Effector memory CD4-positive, alpha-beta T cell (primary cell): ENCODE measurements around the gene RAPGEF6.
A peak's percentile ranks its signal among the peaks of the same experiment; 100 is the strongest.
"Not testable (repeated sequence)": the region's sequence is repeated elsewhere in the genome, so short reads cannot be mapped to it uniquely, and the experiment has no call there.

Experiments used
- DNase-seq, 3 donors: peaks; one replicate each; pipeline ENCODE4 v3.0.0-alpha.2; 2020
- H3K27ac ChIP-seq: 2 replicates; pipeline ENCODE4 v1.7.0; 2013; ENCODE audit warnings: mild to moderate bottlenecking, low read length, moderate library complexity; ENCODE audit not compliant: insufficient read depth, poor library complexity, severe bottlenecking
- H3K27me3 ChIP-seq: replicated peaks from 2 replicates; pipeline ENCODE4 v1.7.0; 2013; ENCODE audit warnings: mild to moderate bottlenecking, low read length; ENCODE audit not compliant: insufficient read depth, control insufficient read depth, poor library complexity, severe bottlenecking
- H3K36me3 ChIP-seq: 2 replicates; pipeline ENCODE4 v1.7.0; 2013; ENCODE audit warnings: mild to moderate bottlenecking, low read length, moderate library complexity; ENCODE audit not compliant: control insufficient read depth, insufficient read depth
- H3K4me1 ChIP-seq: 2 replicates; pipeline ENCODE4 v1.7.0; 2013; ENCODE audit warnings: low read length, mild to moderate bottlenecking; ENCODE audit not compliant: control insufficient read depth, insufficient read depth, poor library complexity, severe bottlenecking
- H3K4me3 ChIP-seq: 2 replicates; pipeline ENCODE4 v1.7.0; 2013; ENCODE audit warnings: low read length, low read depth, mild to moderate bottlenecking; ENCODE audit not compliant: insufficient read depth, poor library complexity, severe bottlenecking
- H3K9me3 ChIP-seq: 2 replicates; pipeline ENCODE4 v1.7.0; 2013; ENCODE audit warnings: mild to moderate bottlenecking, low read length, moderate library complexity; ENCODE audit not compliant: control insufficient read depth

Gene RAPGEF6

DNA sequence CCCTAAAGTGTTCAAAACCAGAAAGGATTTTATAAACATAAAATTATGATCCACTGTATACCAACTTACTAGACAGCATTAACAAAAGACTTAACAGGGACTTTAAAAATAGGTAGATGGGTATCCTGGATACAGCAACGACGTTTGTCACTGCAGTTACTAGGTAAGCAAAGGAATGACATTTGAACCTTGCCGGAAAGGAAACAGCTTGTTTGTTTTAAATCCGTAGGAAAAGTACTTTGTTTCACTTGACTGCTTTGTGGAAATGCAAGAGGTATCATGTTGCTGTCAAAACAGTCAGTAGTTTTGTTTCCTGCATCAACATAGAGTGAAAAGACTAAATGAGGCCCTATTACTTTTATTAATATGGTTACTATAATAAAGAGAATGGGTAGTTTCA lies 248.2 kb downstream of the RAPGEF6 start:
- H3K4me3 ChIP-seq, result no peak overlapping the region
- no peaks in the 10 kb centered on the region for H3K9me3 ChIP-seq
- H3K27me3 ChIP-seq, result no peaks in the 10 kb centered on the region
- H3K36me3 ChIP-seq, result peaks cover 25% of the 10 kb centered on the region
- DNase-seq, result no peak
- peaks cover 34% of the 10 kb centered on the region for H3K4me1 ChIP-seq
- H3K27ac ChIP-seq, result no peak overlapping the region

DNA sequence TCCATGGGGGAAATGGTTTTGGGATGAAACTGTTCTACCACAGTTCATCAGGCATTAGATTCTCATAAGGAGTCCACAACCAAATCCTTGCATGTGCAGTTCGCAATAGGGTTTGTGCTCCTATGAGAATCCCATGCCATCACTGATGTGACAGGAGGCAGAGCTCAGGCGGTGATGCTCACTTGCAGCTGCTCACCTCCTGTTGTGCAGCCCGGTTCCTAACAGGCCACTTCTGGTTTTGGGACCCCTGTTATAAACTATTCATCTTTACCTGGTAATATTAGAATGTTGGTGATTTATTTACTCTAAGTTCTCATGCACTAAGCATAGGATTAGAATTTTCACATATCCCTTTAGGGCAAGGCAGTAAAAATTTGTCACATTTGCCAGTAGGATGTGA lies 248.9 kb downstream of the RAPGEF6 start:
- H3K27ac ChIP-seq, result no peak overlapping the region
- DNase-seq, result no peak
- H3K36me3 ChIP-seq, result peaks cover 25% of the 10 kb centered on the region
- no peak overlapping the region for H3K4me3 ChIP-seq
- H3K27me3 ChIP-seq, result no peaks in the 10 kb centered on the region
- no peaks in the 10 kb centered on the region for H3K9me3 ChIP-seq
- peaks cover 40% of the 10 kb centered on the region for H3K4me1 ChIP-seq

DNA sequence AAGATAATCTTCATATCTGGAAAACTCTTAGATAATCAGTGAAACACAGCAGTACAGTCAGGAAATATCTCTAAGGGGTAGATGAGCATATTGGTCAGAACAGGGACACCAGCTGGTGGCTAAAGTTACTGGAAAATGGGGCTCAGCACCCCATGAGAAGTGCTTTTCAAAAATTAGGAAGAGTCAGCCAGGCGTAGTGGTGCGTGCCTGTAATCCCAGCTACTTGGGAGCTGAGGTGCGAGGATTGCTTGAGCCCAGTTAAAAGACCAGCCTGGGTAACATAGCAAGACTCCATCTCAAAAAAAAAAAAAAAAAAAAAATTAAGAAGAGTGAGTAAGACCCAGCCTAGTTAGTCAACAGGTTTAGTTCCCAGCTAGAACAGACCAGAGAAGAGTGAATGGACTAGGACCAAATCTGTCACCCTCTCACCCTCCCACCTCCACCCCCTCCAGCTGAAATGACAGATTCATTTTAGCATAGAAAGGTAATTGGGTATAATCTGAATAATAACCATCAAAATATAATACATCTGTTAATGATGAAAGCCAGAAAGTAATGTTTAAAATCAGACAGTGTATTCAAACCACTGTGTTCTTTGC lies 250.3 kb downstream of the RAPGEF6 start:
- H3K27ac ChIP-seq, result peak overlapping the region; percentile 98

DNA sequence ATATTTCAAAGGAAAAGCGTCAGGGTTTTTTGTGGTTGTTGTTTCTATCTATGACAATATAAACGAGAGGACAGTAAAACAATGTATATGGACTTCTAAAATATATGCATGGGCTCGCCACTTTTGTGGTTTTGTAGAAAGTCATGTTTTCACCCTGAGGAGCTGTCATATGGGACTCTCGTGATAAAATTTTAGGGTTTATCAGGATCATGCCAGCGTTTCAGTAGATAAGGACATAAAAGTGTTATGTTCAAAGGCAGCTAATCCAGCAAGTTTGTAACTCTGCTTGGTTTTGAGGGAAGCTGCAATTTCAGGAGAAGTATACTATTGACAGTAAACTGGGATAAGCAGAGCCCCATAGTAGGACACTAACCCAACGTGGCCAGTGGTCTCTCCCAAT lies 250.9 kb downstream of the RAPGEF6 start:
- Histone ChIP-seq H3K27me3 (no peaks in the 10 kb centered on the region), H3K4me1 (peaks cover 48% of the 10 kb centered on the region), H3K4me3 (no peak overlapping the region), H3K9me3 (no peaks in the 10 kb centered on the region), H3K36me3 (peaks cover 25% of the 10 kb centered on the region), H3K27ac (peak overlapping the region; percentile 98)
- no peak for DNase-seq

More for the DNA sequence above, 250.3 kb downstream of the RAPGEF6 start:
- Histone ChIP-seq H3K4me3 (no peak overlapping the region), H3K36me3 (peaks cover 25% of the 10 kb centered on the region), H3K4me1 (peaks cover 49% of the 10 kb centered on the region), H3K27me3 (no peaks in the 10 kb centered on the region), H3K9me3 (no peaks in the 10 kb centered on the region)
- DNase-seq, result no peak

DNA sequence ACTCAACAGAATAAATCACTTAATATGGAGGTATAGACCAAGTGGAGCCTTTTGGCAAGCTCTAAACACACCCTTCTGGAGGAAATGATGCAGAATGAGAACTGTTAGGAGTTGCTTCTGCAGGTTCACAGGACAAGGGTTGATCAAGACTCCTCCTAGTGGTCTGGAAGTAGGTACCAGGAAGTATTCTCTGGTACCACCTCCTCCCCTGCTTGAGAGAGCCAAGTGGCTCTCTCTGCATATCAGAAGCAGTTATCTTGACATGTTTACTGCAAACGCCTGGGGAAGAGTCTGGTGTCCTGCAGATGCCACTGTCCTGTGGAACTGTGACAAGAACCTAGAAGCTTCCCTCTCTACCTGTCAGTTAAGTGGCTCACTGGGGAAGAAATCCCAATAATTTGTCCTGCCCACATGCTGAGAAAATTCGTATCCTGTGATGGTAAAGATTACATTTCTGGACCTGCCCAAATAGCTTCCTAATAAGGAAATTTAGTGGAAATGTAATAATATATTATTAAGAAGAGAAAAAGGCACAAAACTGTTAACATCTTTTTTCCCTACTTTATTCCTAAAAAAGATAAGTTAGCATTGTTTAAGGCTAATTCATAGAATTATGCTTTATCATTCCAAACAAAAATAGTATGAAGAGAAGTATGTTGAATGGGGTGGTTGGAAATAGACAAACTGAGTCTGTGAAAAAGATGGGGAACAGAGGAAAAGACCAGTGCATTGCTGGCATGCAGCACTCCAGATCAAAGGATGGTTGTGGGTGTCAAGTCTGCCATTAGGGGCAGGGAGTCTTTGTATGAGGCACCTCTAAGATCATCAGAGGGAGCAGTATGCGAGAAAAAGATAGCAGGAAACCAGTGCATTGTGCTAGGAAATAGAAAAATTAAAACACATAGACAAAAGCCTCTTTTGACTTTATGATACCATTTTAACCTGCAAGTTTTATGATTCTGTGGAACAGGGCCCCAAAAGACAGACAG lies 252.3 kb downstream of the RAPGEF6 start:
- H3K27ac ChIP-seq, result peak overlapping the region; percentile 98
- DNase-seq, result peak in 2 of 3 donors; percentile 27 to 49

DNA sequence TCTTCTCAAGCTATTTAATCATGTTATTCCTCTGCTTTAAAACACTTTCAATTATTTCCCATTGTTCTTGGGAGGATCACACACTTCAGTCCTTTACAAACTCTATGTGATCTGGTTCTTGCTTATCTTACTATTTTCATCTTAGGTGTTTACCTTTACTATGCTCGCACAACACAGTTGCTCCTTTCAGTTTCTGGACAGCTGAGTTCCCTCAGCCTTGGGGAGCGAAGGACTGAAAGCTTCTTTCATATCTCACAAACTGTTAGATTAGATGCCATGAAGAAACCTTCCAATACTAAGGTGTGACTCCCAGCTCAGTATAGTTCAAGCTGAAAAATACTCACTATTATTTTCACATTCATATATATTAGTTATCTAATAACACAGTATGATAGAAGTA lies 253.3 kb downstream of the RAPGEF6 start:
- Histone ChIP-seq H3K9me3 (no peaks in the 10 kb centered on the region), H3K36me3 (peaks cover 15% of the 10 kb centered on the region), H3K27me3 (no peaks in the 10 kb centered on the region), H3K4me1 (peaks cover 68% of the 10 kb centered on the region), H3K4me3 (peak overlapping the region; percentile 14), H3K27ac (peak overlapping the region; percentile 98)
- no peak for DNase-seq

More for the DNA sequence above, 252.3 kb downstream of the RAPGEF6 start:
- no peaks in the 10 kb centered on the region for H3K9me3 ChIP-seq
- no peak overlapping the region for H3K4me3 ChIP-seq
- H3K36me3 ChIP-seq, result peaks cover 24% of the 10 kb centered on the region
- H3K27me3 ChIP-seq, result no peaks in the 10 kb centered on the region
- peaks cover 59% of the 10 kb centered on the region for H3K4me1 ChIP-seq

DNA sequence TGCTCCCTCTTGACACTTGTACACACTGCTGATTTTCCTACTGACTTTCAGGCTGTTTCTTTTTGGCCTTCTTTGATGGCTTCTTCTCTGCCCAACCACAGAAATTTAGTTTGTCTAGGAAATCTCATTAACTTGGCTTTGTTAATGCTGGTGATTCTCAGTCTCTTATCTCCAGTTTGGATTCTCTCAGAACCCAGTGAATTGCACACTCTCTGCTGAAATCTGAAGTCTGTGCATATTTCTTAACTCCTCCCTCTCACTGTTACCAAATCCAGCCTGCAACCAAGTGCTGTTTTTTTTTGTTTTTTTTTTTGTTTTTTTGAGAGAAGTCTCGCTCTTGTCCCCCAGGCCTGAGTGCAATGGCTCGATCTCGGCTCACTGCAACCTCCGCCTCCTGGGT lies 254.0 kb downstream of the RAPGEF6 start:
- no peak for DNase-seq
- Histone ChIP-seq H3K4me3 (no peak overlapping the region), H3K36me3 (peaks cover 7% of the 10 kb centered on the region), H3K4me1 (peaks cover 69% of the 10 kb centered on the region), H3K9me3 (no peaks in the 10 kb centered on the region), H3K27me3 (no peaks in the 10 kb centered on the region), H3K27ac (peak overlapping the region; percentile 98)

DNA sequence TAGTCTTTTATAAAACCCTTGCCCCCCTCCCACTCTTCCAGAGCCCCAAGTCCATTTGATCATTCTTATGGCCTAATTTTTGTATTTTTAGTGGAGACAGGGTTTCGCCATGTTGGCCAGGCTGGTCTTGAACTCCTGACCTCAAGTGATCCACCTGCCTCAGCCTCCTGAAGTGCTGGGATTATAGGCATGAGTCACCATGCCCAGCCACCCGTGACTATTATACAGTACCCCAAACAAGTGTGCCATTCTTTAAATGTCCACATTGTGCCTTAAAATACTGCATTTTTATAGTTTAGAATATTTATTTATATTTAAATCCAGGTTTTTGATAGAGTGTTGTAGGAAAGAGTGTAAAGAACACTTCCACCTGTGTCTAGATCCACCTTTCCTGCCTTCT lies 254.8 kb downstream of the RAPGEF6 start:
- not testable (repeated sequence) for H3K4me3 ChIP-seq, H3K27me3 ChIP-seq, H3K36me3 ChIP-seq, H3K9me3 ChIP-seq
- peak overlapping the region; percentile 98 for H3K27ac ChIP-seq
- H3K4me1 ChIP-seq, result peaks cover 72% of the 10 kb centered on the region
- DNase-seq, result peak in 1 of 3 donors; percentile 19

DNA sequence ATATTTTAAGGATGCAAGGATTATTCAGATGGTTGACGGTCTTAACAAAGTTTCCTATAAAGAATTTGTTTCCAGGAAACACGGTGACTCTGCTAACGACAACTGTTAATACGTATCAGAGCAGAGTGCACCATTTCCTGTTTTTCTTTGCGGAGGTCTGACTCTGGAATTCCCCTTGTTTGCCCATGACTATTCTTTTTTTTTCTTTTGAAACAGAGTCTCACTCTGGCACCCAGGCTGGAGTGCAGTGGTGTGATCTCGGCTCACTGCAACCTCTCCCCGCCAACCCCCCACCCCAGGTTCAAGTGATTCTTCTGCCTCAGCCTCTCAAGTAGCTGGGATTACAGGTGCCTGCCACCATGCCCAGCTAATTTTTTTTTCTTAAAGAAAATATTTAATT lies 255.3 kb downstream of the RAPGEF6 start:
- H3K27ac ChIP-seq, result peak overlapping the region; percentile 98
- peak; percentile 63 to 73 (median 64) for DNase-seq
- no peaks in the 10 kb centered on the region for H3K36me3 ChIP-seq
- peaks cover 77% of the 10 kb centered on the region for H3K4me1 ChIP-seq
- no peaks in the 10 kb centered on the region for H3K27me3 ChIP-seq
- H3K9me3 ChIP-seq, result no peaks in the 10 kb centered on the region
- no peak overlapping the region for H3K4me3 ChIP-seq
